ENCODE data around the gene SLC9A3.

SLC9A3 gene

DNA sequence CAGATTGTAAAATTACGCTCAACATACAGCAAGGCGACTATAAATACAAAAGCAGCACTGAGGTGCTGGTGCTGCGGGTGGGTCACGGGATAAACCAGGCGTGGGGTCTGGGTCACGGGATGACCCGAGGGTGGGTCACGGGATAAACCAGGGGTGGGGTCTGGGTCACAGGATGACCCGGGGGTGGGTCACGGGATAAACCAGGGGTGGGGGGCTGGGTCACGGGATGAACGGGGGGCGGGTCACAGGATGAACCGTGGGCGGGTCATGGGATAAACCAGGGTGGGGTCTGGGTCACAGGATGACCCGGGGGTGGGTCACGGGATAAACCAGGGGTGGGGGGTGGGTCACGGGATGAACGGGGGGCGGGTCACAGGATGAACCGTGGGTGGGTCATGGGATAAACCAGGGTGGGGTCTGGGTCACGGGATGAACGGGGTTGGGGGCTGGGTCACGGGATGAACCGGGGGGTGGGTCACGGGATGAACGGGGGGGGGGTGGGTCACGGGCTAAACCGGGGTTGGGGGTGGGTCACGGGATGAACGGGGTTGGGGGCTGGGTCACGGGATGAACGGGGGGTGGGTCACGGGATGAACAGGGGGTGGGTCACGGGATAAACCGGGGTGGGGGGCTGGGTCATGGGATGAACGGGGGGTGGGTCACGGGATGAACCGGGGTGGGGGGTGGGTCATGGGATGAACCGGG is 30.2 kb upstream of the SLC9A3 start:
- no peak for DNase-seq

GRCh38 chr5:553874-554273 is 29.6 kb upstream of the SLC9A3 start:
- no peak for DNase-seq

GRCh38 chr5:551406-551805 is 27.2 kb upstream of the SLC9A3 start:
- DNase-seq = no peak

DNA sequence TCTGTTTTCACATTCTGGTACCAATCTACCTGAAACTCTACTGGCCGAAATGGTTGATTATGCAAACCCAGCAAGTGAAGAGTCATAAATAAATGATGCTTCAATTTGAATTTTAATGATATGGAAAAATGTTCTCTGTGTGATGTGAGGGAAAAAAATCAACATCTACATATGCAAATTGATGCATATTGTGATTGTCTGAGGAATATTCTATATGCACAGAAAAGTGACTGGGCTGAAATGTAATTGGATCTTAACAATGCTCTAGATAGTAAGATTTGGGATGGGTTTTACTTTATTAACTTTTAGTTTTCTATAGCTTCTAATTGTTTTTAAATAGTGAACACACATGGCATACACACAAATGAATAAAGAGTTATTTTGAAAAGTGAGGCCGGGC is 25.0 kb upstream of the SLC9A3 start:
- no peak for DNase-seq

DNA sequence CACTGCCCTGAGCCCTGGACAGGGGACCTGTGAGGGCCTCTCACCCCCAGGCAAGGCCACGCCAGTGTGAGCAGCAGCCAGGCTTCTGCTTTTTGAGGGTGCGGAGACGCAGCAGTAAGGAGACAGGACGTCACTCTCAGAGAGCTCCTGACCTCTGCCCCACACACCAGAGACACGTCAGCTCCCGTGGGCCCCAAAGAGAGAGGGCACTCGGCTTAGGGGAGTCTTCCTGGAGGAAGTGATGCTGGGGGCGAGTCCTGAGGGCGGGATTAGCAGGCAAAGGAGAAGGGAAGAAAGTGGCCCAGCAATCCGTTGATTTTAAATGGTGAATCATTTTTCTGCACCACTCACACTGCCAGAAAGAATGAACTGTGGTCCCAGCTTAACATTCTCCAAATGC is 24.0 kb upstream of the SLC9A3 start:
- no peak for DNase-seq

GRCh38 chr5:547086-547924 is 23.1 kb upstream of the SLC9A3 start:
- no peak for DNase-seq

DNA sequence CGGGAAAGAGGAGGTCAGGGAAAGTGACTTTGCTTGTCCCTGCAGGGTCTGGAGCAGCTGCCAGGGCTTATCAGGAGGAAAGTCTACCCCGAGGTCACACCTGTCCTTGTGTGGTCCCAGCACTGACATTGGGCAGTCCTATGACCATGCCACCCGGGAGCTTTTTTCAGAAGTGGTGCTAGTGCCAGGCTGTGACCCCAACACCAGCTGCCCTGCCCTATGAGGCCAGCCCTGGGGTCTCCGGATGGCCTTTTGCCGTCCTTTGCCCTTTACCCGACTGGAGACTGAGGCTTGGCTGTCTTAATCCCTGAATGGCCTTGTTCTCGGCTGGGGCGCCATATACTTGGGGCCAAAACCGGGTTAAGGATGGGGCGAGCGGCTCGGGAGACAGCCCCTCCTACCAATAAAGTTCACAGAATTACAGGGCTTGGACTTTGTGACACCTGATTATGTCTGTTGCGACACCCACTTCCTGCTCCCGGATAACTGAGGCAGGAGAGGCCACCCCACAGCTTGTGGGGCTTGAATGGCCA is 22.2 kb upstream of the SLC9A3 start:
- DNase-seq = no peak

- DNase-seq = no peak
These were observed 21.6 kb upstream of the SLC9A3 start for GRCh38 chr5:545641-546375.

DNA sequence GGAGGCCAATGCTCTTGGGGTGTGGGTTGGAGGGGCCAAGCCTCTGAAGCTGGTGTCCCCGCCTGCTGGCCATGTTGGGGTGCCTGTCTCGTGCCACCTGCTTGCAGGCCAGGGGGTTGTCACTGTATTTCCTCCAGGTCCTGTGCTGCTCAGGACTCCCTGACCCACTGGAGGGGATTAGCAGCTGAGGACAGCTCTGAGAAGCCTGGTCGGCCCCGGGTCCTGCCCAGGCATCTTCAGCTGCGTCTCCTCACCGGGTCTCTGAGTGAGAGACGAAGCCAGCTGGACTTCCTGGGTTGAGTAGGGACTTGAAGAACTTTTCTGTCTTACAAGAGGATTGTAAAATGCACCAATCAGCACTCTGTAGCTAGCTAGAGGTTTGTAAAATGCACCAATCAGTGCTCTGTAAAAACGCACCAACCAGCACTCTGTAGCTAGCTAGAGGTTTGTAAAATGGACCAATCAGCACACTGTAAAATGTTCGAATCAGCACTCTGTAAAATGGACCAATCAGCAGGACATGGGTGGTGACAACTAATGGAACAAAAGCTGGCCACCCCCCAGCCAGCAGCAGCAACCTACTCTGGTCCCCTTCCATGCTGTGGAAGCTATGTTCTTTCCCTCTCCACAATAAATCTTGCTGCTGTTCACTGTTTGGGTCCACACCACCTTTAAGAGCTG is 20.6 kb upstream of the SLC9A3 start:
- no peak for DNase-seq

DNA sequence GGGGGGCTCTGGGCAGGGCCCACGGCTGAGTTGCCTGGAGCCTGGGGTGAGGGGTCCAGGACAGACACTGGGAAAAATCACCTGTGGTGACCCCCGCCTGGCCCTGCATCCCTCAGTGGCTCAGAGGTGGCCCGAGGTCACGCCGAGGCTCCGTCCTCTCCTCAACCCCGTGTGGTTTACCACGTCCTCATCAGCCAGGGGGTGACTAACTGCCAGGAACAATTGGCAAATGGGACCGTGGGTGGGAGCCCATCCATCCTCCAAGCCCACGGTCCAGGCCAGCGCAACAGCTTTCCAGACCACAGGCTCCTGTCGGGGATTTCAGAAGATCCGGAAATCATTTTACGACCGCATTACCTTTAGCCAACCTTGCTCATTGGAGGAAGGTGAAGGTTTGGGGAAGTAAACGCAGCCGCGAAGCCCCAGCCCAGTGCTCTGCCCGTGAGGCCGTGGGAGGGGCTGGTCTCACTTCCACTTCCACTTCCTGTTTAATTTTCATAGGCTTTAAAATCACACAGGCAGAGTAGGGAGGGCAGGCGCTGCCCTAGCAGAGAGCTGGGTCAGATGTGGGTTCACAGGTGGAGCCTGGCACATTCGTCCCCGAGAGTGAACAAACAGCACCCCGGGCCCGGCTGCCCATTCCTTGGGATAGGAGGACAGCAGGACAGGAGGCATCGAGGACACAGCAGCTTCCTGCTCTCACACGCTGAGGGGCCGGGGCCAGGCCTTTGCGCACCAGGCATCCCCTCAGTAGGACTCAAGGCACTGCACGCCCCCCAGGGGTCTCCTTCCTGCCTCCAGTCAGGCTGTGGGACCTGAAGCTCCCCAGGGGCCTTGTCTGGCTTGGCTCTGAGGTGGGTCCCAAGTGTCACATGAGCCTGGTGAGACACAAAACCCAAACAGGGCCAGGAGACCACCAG is 19.8 kb upstream of the SLC9A3 start:
- peak; percentile 55 for DNase-seq

GRCh38 chr5:543351-543750 is 19.1 kb upstream of the SLC9A3 start:
- no peak for DNase-seq

DNA sequence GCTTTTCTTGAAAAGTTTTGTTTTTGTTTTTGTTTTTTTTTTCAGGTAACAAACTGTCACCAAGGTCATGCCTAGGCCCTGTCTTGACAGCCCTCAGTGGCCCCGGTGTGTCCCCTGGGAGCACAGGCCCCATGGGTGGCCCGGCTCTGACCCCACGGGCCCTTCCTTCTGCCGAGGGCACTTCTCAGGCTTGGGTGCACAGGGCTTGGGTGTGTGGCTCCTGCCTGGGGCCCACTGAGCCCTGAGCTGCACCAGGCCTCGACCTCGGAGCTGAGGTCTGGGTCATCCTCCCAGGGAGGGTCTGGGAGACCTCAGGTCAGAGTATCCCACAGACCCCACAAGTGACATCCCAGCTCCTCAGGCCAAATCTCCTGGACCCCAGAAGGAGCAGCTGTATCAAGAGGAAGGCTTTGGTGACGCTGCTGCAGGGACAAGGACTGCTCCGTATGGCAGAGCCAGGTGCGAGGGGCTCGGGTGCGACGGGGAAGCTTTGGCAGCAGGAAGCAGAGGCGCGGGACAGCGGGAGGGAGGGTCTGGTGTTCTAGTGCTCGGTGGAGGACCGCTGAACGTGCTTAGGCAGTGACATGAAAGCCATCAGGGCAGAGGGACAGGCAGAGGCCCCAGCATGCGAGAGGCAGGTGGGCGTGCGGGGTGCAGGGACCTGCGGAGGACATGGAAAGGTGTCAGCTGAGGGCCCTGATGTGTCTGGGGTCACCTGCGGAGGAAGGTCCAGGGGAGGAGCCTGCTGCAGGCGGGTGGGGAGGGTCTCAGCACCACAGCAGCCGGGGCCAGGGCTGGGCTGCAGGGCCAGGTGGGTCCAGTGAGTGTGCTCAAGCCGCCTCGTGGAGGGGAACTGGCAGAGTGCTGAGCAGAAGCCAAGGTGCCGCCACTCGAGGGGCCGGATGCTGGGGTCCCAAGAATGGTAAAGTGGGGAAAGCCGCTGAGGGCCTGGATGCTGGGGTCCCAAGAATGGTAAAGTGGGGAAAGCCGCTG is 18.4 kb upstream of the SLC9A3 start:
- DNase-seq = no peak

DNA sequence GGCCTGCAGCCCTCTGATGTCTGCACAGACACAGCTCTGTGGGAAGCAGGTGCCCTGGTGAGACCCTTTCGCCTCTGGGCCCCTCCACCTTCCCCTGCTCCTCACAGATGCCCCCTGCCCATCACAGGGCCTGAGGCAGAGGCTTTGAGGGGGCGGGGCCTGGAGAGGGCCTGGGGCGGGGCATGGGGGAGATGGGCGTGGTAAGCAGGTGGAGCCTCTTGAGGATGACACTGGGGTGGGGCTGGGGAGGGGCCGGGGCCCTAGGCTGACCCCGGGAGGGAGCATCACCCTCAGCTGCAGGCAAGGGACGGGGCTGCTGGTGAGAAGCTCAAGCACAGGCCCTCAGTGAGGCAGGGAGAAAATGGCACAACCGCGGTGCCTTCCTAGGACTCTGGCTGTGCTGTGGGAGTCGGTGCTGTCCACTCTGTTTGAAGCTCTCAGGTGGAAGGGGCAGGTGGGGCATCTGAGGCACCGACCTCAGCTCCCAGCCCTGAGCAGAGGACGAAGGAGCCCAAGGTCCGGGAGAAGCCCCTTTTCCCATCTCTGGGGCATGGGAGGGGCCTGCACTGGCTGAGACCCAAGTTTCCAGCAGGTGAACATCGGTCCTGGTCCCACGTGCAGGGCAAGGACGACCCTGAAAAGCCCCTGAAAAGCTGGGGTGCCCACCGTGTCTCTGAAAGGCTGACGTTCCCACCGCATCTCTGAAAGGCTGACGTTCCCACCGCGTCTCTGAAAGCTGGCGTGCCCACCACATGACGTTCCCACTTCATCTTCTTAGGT is 17.5 kb upstream of the SLC9A3 start:
- no peak for DNase-seq

- no peak for DNase-seq
These were observed 16.8 kb upstream of the SLC9A3 start for GRCh38 chr5:540906-541538.

GRCh38 chr5:540071-540905 is 16.0 kb upstream of the SLC9A3 start:
- no peak for DNase-seq

DNA sequence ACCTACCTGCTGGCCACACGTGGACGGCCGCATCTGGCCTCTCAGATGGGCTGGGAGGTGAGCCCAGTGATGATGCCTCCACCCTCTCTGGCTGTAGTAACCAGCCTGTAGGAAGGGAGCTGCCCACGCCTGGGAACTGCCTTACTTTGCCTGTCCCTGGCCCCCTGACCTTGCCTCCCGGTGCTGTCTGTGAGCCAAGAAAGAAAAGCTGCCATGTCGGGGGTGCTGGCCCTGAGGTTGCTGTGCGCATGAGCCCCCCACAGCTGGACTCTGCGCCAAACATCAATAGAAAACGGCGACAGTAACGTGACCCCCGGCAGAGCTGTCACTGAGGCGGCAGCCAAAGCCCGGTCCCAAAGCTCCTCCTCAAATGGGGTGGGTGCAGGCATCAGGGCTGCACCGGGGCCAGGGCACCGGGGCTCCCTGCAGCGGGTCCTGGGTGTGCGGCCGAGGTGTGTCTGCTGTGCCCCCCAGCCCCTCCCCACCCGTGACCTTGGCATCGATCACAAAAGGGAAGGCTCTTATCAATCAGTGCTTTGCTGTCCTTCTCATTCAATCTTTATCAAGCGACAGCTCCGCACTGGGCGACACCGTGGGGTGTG is 15.3 kb upstream of the SLC9A3 start:
- DNase-seq = no peak

GRCh38 chr5:538801-539468 is 14.7 kb upstream of the SLC9A3 start:
- no peak for DNase-seq
